Parathyroid adenoma (tissue), 2 donors: Measurements from ENCODE around the gene HDDC3.

Source experiments
- H2AFZ ChIP-seq: fragments of 300-600 bp; sonication (generic); one replicate; pipeline ENCODE4 v1.7.0; 2017; ENCODE audit warnings: antibody characterized with exemption, mild to moderate bottlenecking
- H3K27ac ChIP-seq: fragments of 300-600 bp; sonication (generic); one replicate; pipeline ENCODE4 v1.7.0; 2017
- H3K27me3 ChIP-seq: fragments of 300-600 bp; sonication (generic); one replicate; pipeline ENCODE4 v1.7.0; 2017; ENCODE audit warnings: low read length; ENCODE audit not compliant: control insufficient read depth, insufficient read depth
- H3K36me3 ChIP-seq: fragments of 300-600 bp; sonication (generic); one replicate; pipeline ENCODE4 v1.7.0; 2017; ENCODE audit warnings: low read length; ENCODE audit not compliant: control insufficient read depth, insufficient read depth
- H3K4me1 ChIP-seq: fragments of 300-600 bp; sonication (generic); one replicate; pipeline ENCODE4 v1.7.0; 2017; ENCODE audit warnings: control low read depth
- H3K4me2 ChIP-seq: fragments of 300-600 bp; sonication (generic); one replicate; pipeline ENCODE4 v1.7.0; 2017; ENCODE audit warnings: low read length
- H3K4me3 ChIP-seq: fragments of 300-600 bp; sonication (generic); one replicate; pipeline ENCODE4 v1.7.0; 2017; ENCODE audit warnings: low read depth, low read length
- H3K79me2 ChIP-seq: fragments of 300-600 bp; sonication (generic); one replicate; pipeline ENCODE4 v1.7.0; 2017; ENCODE audit warnings: control low read depth
- H3K9ac ChIP-seq: fragments of 300-600 bp; sonication (generic); one replicate; pipeline ENCODE4 v1.7.0; 2017; ENCODE audit warnings: mild to moderate bottlenecking
- H3K9me3 ChIP-seq: fragments of 300-600 bp; sonication (generic); one replicate; pipeline ENCODE4 v1.7.0; 2017; ENCODE audit warnings: low read length; ENCODE audit not compliant: control insufficient read depth
- CTCF ChIP-seq: fragments of 300-600 bp; sonication (generic); IDR thresholded peaks from one replicate; pipeline ENCODE4 v1.7.0; 2017; ENCODE audit warnings: antibody characterized with exemption, mild to moderate bottlenecking
- donor health status: primary hyperparathyroidism.

Gene HDDC3

GRCh38 chr15:90918835-90919234 is 13.5 kb downstream of the HDDC3 start:
- Histone ChIP-seq H3K9me3 (no peaks in the 10 kb centered on the region), H3K4me1 (no peaks in the 10 kb centered on the region), H3K79me2 (no peaks in the 10 kb centered on the region), H2AFZ (no peak overlapping the region), H3K36me3 (no peaks in the 10 kb centered on the region), H3K9ac (no peak overlapping the region), H3K27me3 (no peaks in the 10 kb centered on the region), H3K4me2 (no peak overlapping the region), H3K4me3 (no peak overlapping the region), H3K27ac (no peak overlapping the region)
- no peak for TF ChIP-seq CTCF

- no peak overlapping the region for H2AFZ ChIP-seq
- H3K27ac ChIP-seq: no peak overlapping the region
- no peak overlapping the region for H3K9ac ChIP-seq
These were observed 14.1 kb downstream of the HDDC3 start for GRCh38 chr15:90918034-90918788.

GRCh38 chr15:90917569-90917968 is 14.8 kb downstream of the HDDC3 start:
- no peak overlapping the region for H3K4me3 ChIP-seq
- TF ChIP-seq CTCF: no peak
- no peaks in the 10 kb centered on the region for H3K79me2 ChIP-seq
- H3K27me3 ChIP-seq: no peaks in the 10 kb centered on the region
- H3K9ac ChIP-seq: no peak overlapping the region
- H3K4me1 ChIP-seq: no peaks in the 10 kb centered on the region
- H3K9me3 ChIP-seq: no peaks in the 10 kb centered on the region
- H2AFZ ChIP-seq: no peak overlapping the region
- H3K27ac ChIP-seq: no peak overlapping the region
- no peaks in the 10 kb centered on the region for H3K36me3 ChIP-seq
- H3K4me2 ChIP-seq: no peak overlapping the region

More at GRCh38 chr15:90918034-90918788, 14.1 kb downstream of the HDDC3 start:
- no peak for TF ChIP-seq CTCF
- Histone ChIP-seq H3K4me3 (no peak overlapping the region), H3K79me2 (no peaks in the 10 kb centered on the region), H3K4me2 (no peak overlapping the region), H3K27me3 (no peaks in the 10 kb centered on the region), H3K9me3 (no peaks in the 10 kb centered on the region), H3K36me3 (no peaks in the 10 kb centered on the region), H3K4me1 (no peaks in the 10 kb centered on the region)

GRCh38 chr15:90916461-90916860 is 15.9 kb downstream of the HDDC3 start:
- Histone ChIP-seq H2AFZ (no peak overlapping the region), H3K27me3 (no peaks in the 10 kb centered on the region), H3K4me3 (no peak overlapping the region), H3K4me2 (no peak overlapping the region), H3K27ac (no peak overlapping the region), H3K4me1 (no peaks in the 10 kb centered on the region), H3K36me3 (no peaks in the 10 kb centered on the region), H3K9ac (no peak overlapping the region), H3K79me2 (no peaks in the 10 kb centered on the region), H3K9me3 (no peaks in the 10 kb centered on the region)
- TF ChIP-seq CTCF: no peak
